Neural cell (in vitro differentiated cells): ENCODE results near the gene PRKG1. TPM values are rescaled to one million over a fixed set of nuclear protein-coding genes. Genes with fewer than 3 reads are reported as not detected.

Experiments
- H2AFZ ChIP-seq: fragments of 200-600, 300-800 bp; sonication (generic), shearing (Covaris generic); 2 replicates; pipeline ENCODE4 v1.6.0; 2014; ENCODE audit warnings: low read depth, mild to moderate bottlenecking, antibody characterized with exemption, low read length, moderate library complexity
- H3F3A ChIP-seq: fragments of 200-600 bp; shearing (Covaris generic); 2 replicates; pipeline ENCODE4 v1.6.1; 2016; ENCODE audit warnings: mild to moderate bottlenecking, moderate library complexity, mixed read lengths, antibody characterized with exemption, low read length; ENCODE audit not compliant: insufficient read depth, poor library complexity, severe bottlenecking
- H3K27ac ChIP-seq: fragments of 200-600, 300-800 bp; sonication (generic), shearing (Covaris generic); 2 replicates; pipeline ENCODE4 v1.5.1; 2014; ENCODE audit warnings: mild to moderate bottlenecking, low read length, moderate library complexity
- H3K27me3 ChIP-seq: fragments of 300-800, 200-600 bp; sonication (generic), shearing (Covaris generic); 2 replicates; pipeline ENCODE4 v1.6.0; 2014; ENCODE audit warnings: mild to moderate bottlenecking, low read depth, low read length, moderate library complexity; ENCODE audit not compliant: insufficient read depth
- H3K36me3 ChIP-seq: fragments of 300-800, 200-600 bp; sonication (generic), shearing (Covaris generic); 2 replicates; pipeline ENCODE4 v1.5.1; 2014; ENCODE audit warnings: mild to moderate bottlenecking, antibody characterized with exemption, low read length, moderate library complexity; ENCODE audit not compliant: insufficient read depth
- H3K4me2 ChIP-seq: fragments of 300-800, 200-600 bp; sonication (generic), shearing (Covaris generic); 2 replicates; pipeline ENCODE4 v1.6.0; 2014; ENCODE audit warnings: mild to moderate bottlenecking, low read length
- H3K4me3 ChIP-seq: fragments of 300-800, 200-600 bp; sonication (generic), shearing (Covaris generic); 2 replicates; pipeline ENCODE4 v1.5.1; 2014; ENCODE audit warnings: mild to moderate bottlenecking, low read length, moderate library complexity
- H3K79me2 ChIP-seq: fragments of 200-600 bp; shearing (Covaris generic); replicated peaks from 2 replicates; pipeline ENCODE4 v1.6.0; 2014; ENCODE audit warnings: mild to moderate bottlenecking, low read length, moderate library complexity; ENCODE audit not compliant: insufficient read depth
- H3K9ac ChIP-seq: fragments of 300-800, 200-600 bp; sonication (generic), shearing (Covaris generic); 2 replicates; pipeline ENCODE4 v1.6.1; 2016; ENCODE audit warnings: mild to moderate bottlenecking, low read length, mixed read lengths
- H3K9me2 ChIP-seq: fragments of 200-600 bp; shearing (Covaris generic); 2 replicates; pipeline ENCODE4 v1.6.1; 2016; ENCODE audit warnings: mild to moderate bottlenecking, low read length, mixed read lengths; ENCODE audit not compliant: insufficient read depth
- H3K9me3 ChIP-seq: fragments of 200-600, 300-800 bp; sonication (generic), shearing (Covaris generic); 2 replicates; pipeline ENCODE4 v1.6.1; 2016; ENCODE audit warnings: mild to moderate bottlenecking, mixed run types, low read length, moderate library complexity, mixed read lengths
- H4K20me1 ChIP-seq: fragments of 200-600 bp; shearing (Covaris generic); 2 replicates; pipeline ENCODE4 v1.6.1; 2016; ENCODE audit warnings: mild to moderate bottlenecking, mixed run types; ENCODE audit not compliant: insufficient read depth
- CTCF ChIP-seq: fragments of 450-650 bp; IDR thresholded peaks from 2 replicates; pipeline ENCODE4 v1.5.1; 2014; ENCODE audit warnings: antibody characterized with exemption, mild to moderate bottlenecking, moderate library complexity; ENCODE audit not compliant: poor library complexity, severe bottlenecking
- EP300 ChIP-seq: fragments of 450-650 bp; conservative IDR thresholded peaks from 2 replicates; pipeline ENCODE4 v1.6.1; 2014; ENCODE audit warnings: antibody characterized with exemption, mild to moderate bottlenecking, moderate library complexity; ENCODE audit not compliant: poor library complexity, severe bottlenecking
- EZH2 ChIP-seq: fragments of 200-600, 300-800 bp; shearing (Covaris generic), sonication (generic); IDR thresholded peaks from 2 replicates; pipeline ENCODE4 v1.6.1; 2014; ENCODE audit warnings: antibody characterized with exemption, low read length, borderline replicate concordance, mild to moderate bottlenecking; ENCODE audit not compliant: insufficient read depth, poor library complexity, severe bottlenecking
- MXI1 ChIP-seq: fragments of 450-650 bp; conservative IDR thresholded peaks from 2 replicates; pipeline ENCODE4 v1.6.1; 2014; ENCODE audit warnings: antibody characterized with exemption, mild to moderate bottlenecking; ENCODE audit not compliant: poor library complexity, severe bottlenecking
- POLR2AphosphoS5 ChIP-seq: IDR thresholded peaks from 2 replicates; pipeline ENCODE4 v1.6.1; 2012
- RAD21 ChIP-seq: fragments of 450-650 bp; conservative IDR thresholded peaks from 2 replicates; pipeline ENCODE4 v1.6.1; 2014; ENCODE audit warnings: antibody characterized with exemption, mild to moderate bottlenecking, moderate library complexity
- REST ChIP-seq: IDR thresholded peaks from 2 replicates; pipeline ENCODE4 v1.6.1; 2012; ENCODE audit warnings: borderline replicate concordance
- SMC3 ChIP-seq: fragments of 450-650 bp; conservative IDR thresholded peaks from 2 replicates; pipeline ENCODE4 v1.6.1; 2014; ENCODE audit warnings: antibody characterized with exemption, mild to moderate bottlenecking, moderate library complexity; ENCODE audit not compliant: poor library complexity
- TAF1 ChIP-seq: IDR thresholded peaks from 2 replicates; pipeline ENCODE4 v1.6.1; 2012; ENCODE audit warnings: low read depth
- polyA plus RNA-seq: library from polyadenylated mRNA; depleted of rRNA; stranded (reverse); fragments of >200 nt; gene quantifications from 2 replicates; pipeline ENCODE4 v1.2.3, GENCODE V29; 2014

Gene PRKG1
- polyA plus RNA-seq, 1 donor from 2014 or later, result 2.2 TPM

- no peak overlapping the region for H3K4me3 ChIP-seq
- no peak overlapping the region for H3K9ac ChIP-seq
- TF ChIP-seq RAD21 (no peak), REST (no peak), CTCF (no peak), POLR2AphosphoS5 (no peak), MXI1 (no peak), SMC3 (no peak), EP300 (no peak), EZH2 (no peak)
- H3K9me2 ChIP-seq, result no peaks in the 10 kb centered on the region
- H2AFZ ChIP-seq, result no peak overlapping the region
- H3F3A ChIP-seq, result no peaks in the 10 kb centered on the region
- H4K20me1 ChIP-seq, result no peaks in the 10 kb centered on the region
- no peaks in the 10 kb centered on the region for H3K79me2 ChIP-seq
- H3K27ac ChIP-seq, result no peak overlapping the region
- no peaks in the 10 kb centered on the region for H3K36me3 ChIP-seq
- H3K9me3 ChIP-seq, result no peaks in the 10 kb centered on the region
- H3K4me2 ChIP-seq, result no peak overlapping the region
- no peaks in the 10 kb centered on the region for H3K27me3 ChIP-seq
These were observed 861.1 kb downstream of the PRKG1 start for GRCh38 chr10:51935341-51935740.

- H2AFZ ChIP-seq, result no peak overlapping the region
These were observed 863.2 kb downstream of the PRKG1 start for GRCh38 chr10:51937308-51938140.

More at GRCh38 chr10:51937308-51938140, 863.2 kb downstream of the PRKG1 start:
- Histone ChIP-seq H3K9me3 (no peaks in the 10 kb centered on the region), H3F3A (no peaks in the 10 kb centered on the region), H3K9me2 (no peaks in the 10 kb centered on the region), H3K79me2 (no peaks in the 10 kb centered on the region), H3K4me3 (no peak overlapping the region), H3K9ac (no peak overlapping the region), H3K27me3 (no peaks in the 10 kb centered on the region), H4K20me1 (no peaks in the 10 kb centered on the region), H3K27ac (no peak overlapping the region), H3K36me3 (no peaks in the 10 kb centered on the region), H3K4me2 (no peak overlapping the region)
- TF ChIP-seq SMC3 (no peak), POLR2AphosphoS5 (no peak), REST (no peak), CTCF (no peak), TAF1 (no peak), EZH2 (no peak), RAD21 (no peak), MXI1 (no peak), EP300 (no peak)
